HG03095 (cell line): ENCODE results near the gene ARHGEF9.

Experiments
- ATAC-seq: cut with Tn5 transposase; IDR thresholded peaks from one replicate; pipeline ENCODE4 v1.9.1; 2021; ENCODE audit warnings: moderate library complexity; ENCODE audit not compliant: unreplicated experiment

Gene ARHGEF9

GRCh38 chrX:63746715-63747114 lies 38.3 kb downstream of the ARHGEF9 start:
- no peak for ATAC-seq

- peak; percentile 88 for ATAC-seq
Observed at GRCh38 chrX:63746278-63746677, 38.7 kb downstream of the ARHGEF9 start.

GRCh38 chrX:63744850-63745394 lies 40.1 kb downstream of the ARHGEF9 start:
- no peak for ATAC-seq

- no peak for ATAC-seq
Observed at GRCh38 chrX:63743596-63743995, 41.4 kb downstream of the ARHGEF9 start.

- ATAC-seq, result peak; percentile 70
Observed at GRCh38 chrX:63740382-63740781, 44.6 kb downstream of the ARHGEF9 start.

- ATAC-seq, result no peak
Observed at GRCh38 chrX:63739885-63740284, 45.1 kb downstream of the ARHGEF9 start.

- ATAC-seq, result no peak
Observed at GRCh38 chrX:63738696-63739095, 46.3 kb downstream of the ARHGEF9 start.

GRCh38 chrX:63737131-63737921 lies 47.7 kb downstream of the ARHGEF9 start:
- ATAC-seq, result no peak

- no peak for ATAC-seq
Observed at GRCh38 chrX:63735882-63736281, 49.1 kb downstream of the ARHGEF9 start.

GRCh38 chrX:63720293-63720692 lies 64.7 kb downstream of the ARHGEF9 start:
- no peak for ATAC-seq

GRCh38 chrX:63719633-63720032 lies 65.4 kb downstream of the ARHGEF9 start:
- ATAC-seq, result no peak

GRCh38 chrX:63718010-63718694 lies 66.9 kb downstream of the ARHGEF9 start:
- ATAC-seq, result peak; percentile 88

- ATAC-seq, result no peak
Observed at GRCh38 chrX:63713526-63713925, 71.5 kb downstream of the ARHGEF9 start.

- ATAC-seq, result no peak
Observed at GRCh38 chrX:63708801-63709200, 76.2 kb downstream of the ARHGEF9 start.

- no peak for ATAC-seq
Observed at GRCh38 chrX:63702556-63702955, 82.5 kb downstream of the ARHGEF9 start.

GRCh38 chrX:63686878-63687714 lies 97.9 kb downstream of the ARHGEF9 start:
- ATAC-seq, result peak; percentile 83

GRCh38 chrX:63680423-63680822 lies 104.6 kb downstream of the ARHGEF9 start:
- ATAC-seq, result no peak

GRCh38 chrX:63679432-63679831 lies 105.6 kb downstream of the ARHGEF9 start:
- ATAC-seq, result no peak

GRCh38 chrX:63675716-63676115 lies 109.3 kb downstream of the ARHGEF9 start:
- ATAC-seq, result no peak

- no peak for ATAC-seq
Observed at GRCh38 chrX:63673896-63674295, 111.1 kb downstream of the ARHGEF9 start.

- no peak for ATAC-seq
Observed at GRCh38 chrX:63664741-63665140, 120.3 kb downstream of the ARHGEF9 start.
